Middle frontal gyrus (tissue), 1 donor: ENCODE measurements around the gene LIN28B.
"Not testable (repeated sequence)": the region's sequence is repeated elsewhere in the genome, so short reads cannot be mapped to it uniquely, and the experiment has no call there.

Source experiments
- DNase-seq: peaks from one replicate; pipeline ENCODE4 v3.0.0-alpha.2; 2015; ENCODE audit warnings: low spot score; ENCODE audit errors: extremely low spot score

Gene LIN28B

DNA sequence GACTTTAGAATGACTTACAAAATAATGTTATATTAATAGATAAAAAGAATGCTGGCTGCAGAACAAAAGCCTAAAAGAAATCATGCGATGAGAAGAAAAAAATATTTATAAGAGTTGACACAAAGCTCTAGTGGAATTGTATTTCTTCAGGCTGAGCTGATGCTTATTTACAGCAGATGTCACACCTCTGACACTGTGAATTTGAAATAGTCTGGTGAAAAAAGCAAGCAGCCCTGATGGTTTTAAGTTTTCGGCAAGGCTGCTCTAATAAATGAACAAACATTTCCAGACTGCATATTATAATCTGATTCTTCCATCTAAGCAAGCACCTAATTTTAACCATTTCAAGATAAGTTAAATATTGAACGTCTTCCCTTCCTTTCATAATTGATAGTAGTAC is 109.9 kb downstream of the LIN28B start:
- DNase-seq, result no peak

DNA sequence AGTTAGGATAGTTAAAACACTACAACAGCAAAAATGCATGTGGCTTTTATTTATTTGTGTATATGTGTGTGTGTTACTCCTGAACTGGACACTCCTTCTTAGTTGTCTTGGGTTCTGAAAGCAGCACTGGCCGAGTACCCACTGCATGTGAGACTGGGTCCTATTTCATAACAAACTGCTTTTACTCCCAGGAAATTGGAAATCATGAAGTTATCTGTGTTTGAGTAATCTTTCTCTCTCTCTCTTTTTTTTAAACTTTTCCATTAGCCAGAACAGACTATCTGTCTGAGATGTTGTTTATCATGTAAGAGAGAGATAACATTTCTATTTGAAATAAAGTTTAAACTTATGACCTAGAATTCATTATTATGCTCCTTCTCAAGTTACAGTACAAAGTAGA is 110.4 kb downstream of the LIN28B start:
- no peak for DNase-seq

GRCh38 chr6:105068407-105068806 is 111.5 kb downstream of the LIN28B start:
- no peak for DNase-seq

- DNase-seq, result no peak
Measured at GRCh38 chr6:105069821-105070445, 113.0 kb downstream of the LIN28B start.

GRCh38 chr6:105072798-105073199 is 115.9 kb downstream of the LIN28B start:
- DNase-seq, result no peak

- DNase-seq, result no peak
Measured at GRCh38 chr6:105075210-105075609, 118.3 kb downstream of the LIN28B start.

- DNase-seq, result not testable (repeated sequence)
Measured at GRCh38 chr6:105076418-105076817, 119.5 kb downstream of the LIN28B start.

GRCh38 chr6:105077596-105078385 is 120.9 kb downstream of the LIN28B start:
- DNase-seq, result no peak

GRCh38 chr6:105078386-105078708 is 121.4 kb downstream of the LIN28B start:
- no peak for DNase-seq

DNA sequence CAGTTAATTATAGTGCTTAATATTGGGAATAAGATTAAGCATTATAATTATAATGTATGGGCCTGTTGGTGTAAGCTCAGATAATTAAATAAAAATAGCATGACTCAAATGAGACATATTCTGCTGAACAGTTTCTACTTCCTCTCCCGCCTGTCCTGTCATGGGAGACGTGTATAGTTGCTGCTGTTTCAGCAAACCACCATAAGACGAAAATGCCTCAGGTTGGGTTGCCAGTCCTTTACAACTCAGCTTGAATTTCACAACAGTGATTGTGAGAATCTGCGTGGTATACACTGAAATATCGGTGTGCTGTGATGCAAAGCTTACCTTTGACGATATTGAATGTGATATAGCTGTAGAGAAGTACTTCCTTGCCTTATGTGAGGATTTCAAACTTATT is 123.4 kb downstream of the LIN28B start:
- no peak for DNase-seq

DNA sequence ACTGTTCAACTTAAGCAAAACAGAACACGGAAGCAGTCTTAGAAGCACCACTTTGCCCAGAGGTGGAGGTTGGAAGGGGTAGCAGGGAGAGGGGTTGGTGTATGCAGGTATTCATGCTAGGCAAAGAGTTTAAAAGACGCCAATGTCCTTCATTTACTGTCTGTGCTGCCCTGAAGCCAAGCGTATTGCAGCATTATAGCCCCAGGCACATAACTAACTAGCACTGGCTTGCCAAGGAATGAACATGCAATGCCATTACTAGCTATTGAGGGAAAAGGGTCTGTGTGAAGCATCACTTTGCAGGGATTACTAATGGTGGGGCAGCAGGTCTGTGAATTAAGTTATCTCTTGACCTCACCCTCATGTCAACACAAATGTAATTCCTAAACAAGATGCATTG is 124.8 kb downstream of the LIN28B start:
- not testable (repeated sequence) for DNase-seq

DNA sequence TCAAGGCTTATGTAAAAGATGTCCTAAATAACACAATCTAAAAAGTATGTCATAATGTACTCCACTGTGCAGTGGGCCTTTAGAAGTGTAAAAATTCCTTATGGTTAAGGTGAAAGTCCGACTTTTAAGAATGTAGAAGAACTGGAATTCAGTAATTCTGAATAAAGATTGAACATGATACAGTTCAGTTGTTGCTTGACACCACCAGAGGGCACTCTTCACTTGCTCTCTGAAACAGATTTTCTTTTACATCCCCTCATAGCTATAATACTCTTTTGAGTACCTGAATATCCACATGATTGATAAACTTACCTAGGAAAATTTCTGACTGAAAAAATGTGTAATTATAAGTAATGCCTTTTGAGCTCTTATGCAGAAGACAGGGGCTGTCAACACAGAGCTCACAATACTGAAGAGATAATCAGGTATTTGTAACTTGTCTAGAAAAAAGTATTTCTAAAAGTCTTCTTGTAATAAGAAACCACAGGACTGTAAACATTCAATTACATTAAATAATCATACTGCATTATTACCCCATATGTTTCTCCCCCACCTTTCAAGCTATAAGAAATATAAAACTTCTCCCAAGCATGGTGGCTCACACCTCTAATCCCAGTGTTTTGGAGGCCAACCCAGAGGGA is 130.8 kb downstream of the LIN28B start:
- DNase-seq, result peak; percentile 6

- DNase-seq, result no peak
Measured at GRCh38 chr6:105091140-105091829, 134.4 kb downstream of the LIN28B start.

DNA sequence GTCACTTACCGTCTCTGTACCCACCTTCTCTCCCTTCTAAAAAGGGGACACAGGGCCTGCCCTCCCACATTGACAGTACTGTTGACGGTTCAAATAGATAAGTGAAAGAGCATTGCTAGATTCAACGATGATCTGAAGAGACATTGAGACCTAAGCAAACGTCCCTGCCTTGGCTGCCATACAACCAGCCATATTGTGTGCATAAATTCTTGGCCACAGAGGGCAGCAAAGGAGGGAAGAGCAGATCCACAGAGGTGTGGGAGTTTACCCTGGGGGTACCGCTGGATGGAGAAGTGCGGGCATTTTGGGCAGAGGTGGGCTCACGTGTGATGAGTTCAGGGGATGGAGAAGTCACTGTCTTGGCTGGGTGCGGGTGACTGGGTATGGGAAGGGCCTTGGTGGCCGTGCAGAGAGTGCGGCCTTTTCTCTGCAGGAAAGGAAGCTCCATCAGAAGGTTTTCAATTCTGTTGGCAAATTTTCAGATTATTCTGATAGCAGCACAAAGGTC is 137.3 kb downstream of the LIN28B start:
- DNase-seq, result no peak

GRCh38 chr6:105095139-105095538 is 138.2 kb downstream of the LIN28B start:
- DNase-seq, result no peak

GRCh38 chr6:105097288-105097687 is 140.4 kb downstream of the LIN28B start:
- DNase-seq, result no peak

GRCh38 chr6:105099371-105099770 is 142.5 kb downstream of the LIN28B start:
- DNase-seq, result no peak

- no peak for DNase-seq
Measured at GRCh38 chr6:105102186-105102585, 145.3 kb downstream of the LIN28B start.

GRCh38 chr6:105105094-105105493 is 148.2 kb downstream of the LIN28B start:
- no peak for DNase-seq

DNA sequence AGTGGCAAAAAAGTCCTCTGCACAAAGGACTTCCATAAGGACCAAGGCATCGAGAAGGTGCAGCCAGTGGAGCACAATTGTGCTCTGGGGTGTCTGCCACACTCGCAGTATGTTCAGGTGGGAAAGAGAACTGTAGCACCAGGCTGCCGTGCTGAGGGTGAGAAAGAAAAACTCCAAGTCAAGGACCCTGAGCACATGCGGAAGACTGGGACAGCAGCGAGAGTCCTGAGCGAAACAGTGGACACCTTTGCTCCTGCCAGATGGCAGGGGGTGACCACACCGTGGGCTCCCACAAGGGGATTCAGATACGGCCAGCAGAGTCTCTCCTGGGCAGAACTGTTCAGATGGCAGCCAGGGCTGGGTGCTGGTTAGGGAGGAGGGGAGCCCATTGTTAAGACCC is 149.4 kb downstream of the LIN28B start:
- DNase-seq, result no peak

DNA sequence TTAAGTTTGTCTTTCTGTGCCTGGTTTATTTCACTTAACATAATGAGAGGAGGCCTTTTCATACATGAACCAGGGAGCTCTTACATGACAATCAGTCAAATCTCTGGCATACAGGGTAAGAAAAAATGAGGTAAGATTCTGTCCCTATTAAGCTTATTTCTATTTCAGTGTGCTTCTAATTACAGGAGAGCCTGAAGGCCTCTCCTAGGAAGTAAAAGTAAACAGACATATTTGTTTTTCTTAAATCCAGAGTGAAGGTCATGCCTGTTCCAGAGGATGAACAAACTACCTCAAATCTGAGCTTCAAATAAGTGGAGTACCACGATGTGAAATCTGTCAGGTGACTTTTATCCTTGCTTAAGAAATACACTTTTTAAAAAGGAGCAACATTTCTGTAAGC is 150.3 kb downstream of the LIN28B start:
- no peak for DNase-seq
